Mammary microvascular endothelial cell (primary cell): Measurements from ENCODE around the gene CHN1. TPM values are rescaled to one million over a fixed set of nuclear protein-coding genes. Genes with fewer than 3 reads are reported as not detected.

Experiments used
- total RNA-seq: library from RNA; depleted of rRNA; stranded (reverse); fragments of >200 nt; gene quantifications from 2 replicates; pipeline ENCODE4 v1.2.3, GENCODE V29; 2015

Gene CHN1
- total RNA-seq: 17.4 and 25.6 TPM in 2 replicates

DNA sequence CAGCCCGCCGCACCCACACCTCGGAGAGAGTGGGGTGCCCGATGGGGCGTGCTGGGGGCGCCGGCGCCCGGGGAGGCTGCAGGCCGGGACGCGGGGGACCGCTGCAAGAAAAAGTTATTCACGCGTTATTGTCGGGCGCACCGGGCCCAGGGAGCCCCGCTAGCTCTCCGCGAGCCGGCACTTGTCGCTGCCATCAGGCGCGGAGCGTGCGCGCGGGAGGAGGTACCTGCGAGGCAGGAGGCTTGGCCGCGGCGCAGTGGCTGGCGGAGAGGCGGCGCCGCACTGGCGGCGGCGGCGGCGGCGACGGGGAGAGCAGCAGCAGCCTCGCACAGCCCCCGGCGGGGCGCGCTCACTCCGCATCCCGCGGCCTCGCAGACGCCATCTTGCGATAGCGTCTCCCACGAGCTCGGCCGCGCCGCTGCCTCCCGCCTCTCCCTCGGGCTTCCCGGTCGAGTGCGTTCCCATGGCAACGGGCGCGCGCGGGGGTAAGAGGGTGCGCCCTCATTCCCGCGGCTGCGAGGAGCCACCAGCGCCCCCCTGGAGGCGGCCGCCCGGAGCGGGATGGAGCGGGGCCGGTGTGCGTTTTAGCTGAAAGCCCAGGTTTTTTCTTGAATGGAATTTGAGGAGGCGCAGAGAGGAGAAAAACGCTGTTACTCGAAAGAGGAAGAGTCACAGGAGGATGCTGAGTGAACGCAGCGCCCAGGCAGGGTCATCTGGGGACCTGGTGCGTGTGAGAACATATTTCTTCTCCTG lies at the start of gene CHN1:
CHN1 (minus strand) TSS at position 402 of the 753 bp plus-strand sequence. CDS start 469 bp downstream, outside the sequence.

GRCh38 chr2:174764280-174765255 lies 240.6 kb downstream of the CHN1 start, which contains the start of gene CHRNA1:
CHRNA1 (minus strand) TSS chr2:174764472; CDS start chr2:174764394, 78 bp downstream.

Other genes starting within 250 kb of the CHN1 start
- 0.07 and 0.10 TPM in 2 replicates for gene CHRNA1, start 240.9 kb downstream of the CHN1 start, total RNA-seq
- gene ATF2, start 162.8 kb upstream of the CHN1 start, total RNA-seq: 24.5 and 26.0 TPM in 2 replicates
- 221 and 228 TPM in 2 replicates for gene ATP5MC3, start 176.3 kb upstream of the CHN1 start, total RNA-seq